ENCODE data around the gene NPIPB8.
"Not testable (repeated sequence)": the region's sequence is repeated elsewhere in the genome, so short reads cannot be mapped to it uniquely, and the experiment has no call there.

The NPIPB8 gene

DNA sequence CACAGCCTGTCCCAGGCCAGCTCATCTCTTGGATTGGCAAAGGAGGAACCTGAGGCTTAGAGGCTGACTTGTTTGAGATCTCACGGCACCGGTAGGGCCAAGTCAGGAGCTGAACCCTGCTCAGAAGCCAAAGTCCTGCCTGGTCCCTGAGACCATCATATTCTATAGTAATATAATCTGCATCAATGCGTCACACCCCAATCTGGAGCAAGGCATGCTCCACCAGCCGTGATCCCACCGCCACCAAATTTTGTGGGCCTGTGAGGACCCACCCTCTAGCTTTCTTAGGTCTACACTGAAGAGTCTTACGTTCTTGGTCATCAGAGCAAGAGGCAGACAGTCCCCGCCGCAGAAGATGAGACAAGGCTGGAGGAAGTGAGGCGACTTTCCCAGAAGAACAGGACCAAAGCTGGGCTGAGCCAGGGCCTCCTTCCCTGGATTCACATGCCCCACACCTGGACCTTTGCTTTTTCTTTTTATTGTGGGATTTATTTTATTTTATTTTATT is 30.7 kb upstream of the NPIPB8 start:
- no peak for DNase-seq

GRCh38 chr16:28607681-28608495 is 30.0 kb upstream of the NPIPB8 start:
- not testable (repeated sequence) for DNase-seq

DNA sequence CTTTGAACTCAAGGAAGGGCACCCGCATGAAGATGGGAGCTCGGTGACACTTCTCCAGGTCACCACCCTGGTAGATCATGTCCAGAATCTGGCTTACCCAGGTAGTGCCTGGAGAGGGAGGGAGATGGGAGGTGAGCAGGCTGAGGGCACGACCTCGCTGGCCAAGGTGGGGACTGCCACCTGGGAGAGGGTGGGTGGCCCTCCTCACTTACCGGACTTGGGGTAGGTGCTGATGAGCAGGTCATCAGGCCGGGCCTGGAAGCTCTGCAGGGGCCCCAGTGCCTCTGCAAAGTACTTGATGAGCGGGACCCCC is 29.4 kb upstream of the NPIPB8 start:
- DNase-seq = not testable (repeated sequence)

DNA sequence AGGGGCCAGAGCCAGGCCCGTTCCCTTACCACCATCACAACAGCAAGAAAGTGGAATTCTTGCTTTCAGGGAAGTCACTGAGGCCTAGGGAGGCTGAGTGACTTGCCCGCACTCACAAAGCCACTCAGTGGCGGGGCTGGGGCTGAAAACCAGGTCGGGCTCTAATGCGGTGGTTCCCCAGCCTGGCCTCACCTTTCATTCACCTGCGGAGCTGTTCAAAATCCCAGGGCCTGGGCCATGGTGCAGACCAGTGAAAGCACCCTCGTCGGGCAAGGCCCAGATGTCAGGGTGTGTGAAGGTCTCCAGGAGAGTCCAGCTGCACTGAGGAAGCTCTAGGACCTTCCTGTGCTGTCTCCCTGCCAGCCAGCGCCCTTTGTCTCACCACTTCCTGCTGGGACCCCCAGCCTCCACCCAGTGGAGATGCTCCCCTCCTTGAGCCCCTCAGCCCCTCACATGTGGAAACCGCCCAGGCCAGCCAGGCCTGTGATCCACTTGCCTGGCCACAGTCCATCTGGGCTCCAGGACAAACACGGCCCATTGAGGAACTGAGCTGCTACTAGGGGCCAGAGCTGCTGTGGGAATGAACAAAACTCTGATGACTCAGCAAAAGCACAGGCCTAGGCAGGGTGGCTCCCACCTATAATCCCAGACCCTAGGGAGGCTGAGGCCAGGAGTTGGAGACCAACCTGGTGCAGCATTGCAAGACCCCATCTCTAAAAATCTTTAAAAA is 28.8 kb upstream of the NPIPB8 start:
- peak in 1 of 2 donors; percentile 49 for DNase-seq

DNA sequence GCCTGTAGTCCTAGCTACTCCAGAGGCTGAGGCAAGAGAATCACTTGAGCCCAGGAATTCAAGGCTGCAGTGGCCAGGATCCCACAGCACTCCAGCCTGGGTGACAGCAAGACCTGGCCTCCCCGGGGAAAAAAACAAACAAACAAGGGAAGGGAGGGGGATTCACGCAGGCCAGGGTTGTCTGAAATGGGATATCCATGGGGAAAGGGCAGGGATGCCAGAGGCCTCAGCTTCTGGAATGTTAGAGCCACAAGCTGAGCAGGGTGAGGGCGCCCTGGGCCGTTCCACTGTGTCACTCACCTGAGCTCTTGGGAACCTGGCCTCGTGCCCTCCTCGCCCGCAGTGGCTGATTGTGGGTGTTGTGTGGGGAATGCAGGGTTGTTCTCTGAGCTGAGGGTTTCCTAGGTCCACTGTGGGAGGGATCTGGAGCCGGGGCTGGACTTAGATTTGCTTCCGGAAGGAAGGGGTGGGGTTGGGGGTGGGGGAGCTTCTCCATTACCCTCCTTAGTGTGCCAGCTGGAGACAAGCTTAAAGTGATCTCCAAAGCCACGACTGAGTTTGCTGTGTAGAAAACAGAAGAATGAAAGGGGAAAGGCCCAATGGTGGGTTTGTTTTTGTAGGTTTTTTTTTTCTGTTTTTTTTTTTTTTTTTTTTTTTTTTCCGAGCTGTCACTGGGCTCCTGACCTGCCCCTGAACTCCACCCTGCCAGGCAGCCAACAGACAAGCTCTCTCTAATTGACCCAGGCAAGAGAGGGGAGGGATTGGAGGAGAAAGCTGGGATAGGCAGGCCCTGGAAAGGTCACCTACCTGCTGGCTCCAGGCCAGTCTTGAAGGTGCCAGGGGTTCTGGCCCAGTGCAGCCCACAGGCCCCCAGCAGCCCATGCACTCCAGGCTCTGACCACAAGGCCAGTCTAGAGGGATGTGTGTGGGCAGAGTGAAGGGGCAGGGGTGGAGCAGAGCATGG is 28.0 kb upstream of the NPIPB8 start, which contains the start of gene SULT1A1:
SULT1A1 (minus strand) TSS at position 414 of the 964 bp plus-strand sequence. CDS start 1,189 bp downstream, outside the sequence.
- DNase-seq = peak; percentile 24 to 75

GRCh38 chr16:28610595-28611191 is 27.2 kb upstream of the NPIPB8 start:
- DNase-seq = no peak

DNA sequence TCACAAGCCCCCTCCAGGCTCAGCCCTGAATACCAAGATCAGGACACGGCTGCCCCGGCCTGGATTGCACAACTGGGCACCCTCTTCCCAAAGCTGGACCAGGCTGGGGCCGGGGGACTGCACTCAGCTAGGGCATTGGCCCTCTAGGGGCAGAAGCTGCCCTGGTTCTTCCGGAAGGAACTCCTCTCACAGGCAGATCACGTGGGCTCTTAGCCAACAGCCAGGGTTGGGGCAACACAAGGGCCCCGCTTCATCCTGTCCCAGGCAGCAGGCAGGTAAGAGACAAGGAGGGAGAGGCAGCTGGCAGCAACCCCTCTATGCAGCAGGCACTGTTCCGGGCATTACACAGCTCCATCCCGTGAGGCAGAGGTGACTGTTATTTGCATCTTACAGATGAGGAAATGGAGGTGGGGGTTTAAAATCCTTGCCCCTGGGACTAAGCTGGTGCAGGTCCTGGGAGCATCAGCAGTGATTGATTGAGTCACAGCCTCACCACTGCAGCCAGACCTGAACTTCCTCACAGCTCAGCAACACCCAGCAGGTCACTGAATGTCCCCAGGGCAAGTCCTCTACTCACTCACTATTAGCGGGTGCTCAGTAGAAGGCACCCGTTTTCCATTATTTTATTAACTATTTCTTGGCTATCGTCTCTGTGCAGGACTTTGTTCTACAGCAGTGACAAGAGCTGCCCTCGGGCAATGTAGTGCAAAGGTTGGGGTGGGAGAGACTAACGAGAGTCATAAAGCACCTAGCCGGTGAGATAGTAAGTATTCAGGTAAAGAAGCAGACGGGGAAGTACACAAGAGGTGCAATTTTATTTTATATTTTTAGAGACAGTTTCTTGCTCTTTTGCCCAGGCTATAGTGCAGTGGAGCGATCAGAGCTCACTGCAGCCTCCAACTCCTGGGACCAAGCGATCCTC is 25.2 kb upstream of the NPIPB8 start:
- DNase-seq = not testable (repeated sequence)

- DNase-seq = not testable (repeated sequence)
These were observed 24.0 kb upstream of the NPIPB8 start for GRCh38 chr16:28613912-28614311.

DNA sequence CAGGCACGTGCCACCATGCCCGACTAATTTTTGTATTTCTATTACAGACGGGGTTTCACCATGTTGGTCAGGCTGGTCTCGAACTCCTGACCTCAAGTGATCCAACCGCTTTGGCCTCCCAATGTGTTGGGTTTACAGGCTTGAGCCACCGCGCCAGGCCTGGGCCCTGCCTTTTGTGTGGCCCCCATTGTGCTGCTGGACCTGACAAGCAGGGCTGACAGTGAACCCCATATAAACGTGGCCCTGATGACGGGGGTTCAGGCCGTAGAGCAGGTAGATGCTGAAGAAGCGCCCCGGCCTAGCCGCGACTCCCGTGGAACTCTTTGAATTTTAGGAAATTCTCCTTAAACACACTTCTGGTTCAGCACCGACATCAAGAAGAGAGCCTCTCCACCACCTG is 23.3 kb upstream of the NPIPB8 start:
- DNase-seq = not testable (repeated sequence)

DNA sequence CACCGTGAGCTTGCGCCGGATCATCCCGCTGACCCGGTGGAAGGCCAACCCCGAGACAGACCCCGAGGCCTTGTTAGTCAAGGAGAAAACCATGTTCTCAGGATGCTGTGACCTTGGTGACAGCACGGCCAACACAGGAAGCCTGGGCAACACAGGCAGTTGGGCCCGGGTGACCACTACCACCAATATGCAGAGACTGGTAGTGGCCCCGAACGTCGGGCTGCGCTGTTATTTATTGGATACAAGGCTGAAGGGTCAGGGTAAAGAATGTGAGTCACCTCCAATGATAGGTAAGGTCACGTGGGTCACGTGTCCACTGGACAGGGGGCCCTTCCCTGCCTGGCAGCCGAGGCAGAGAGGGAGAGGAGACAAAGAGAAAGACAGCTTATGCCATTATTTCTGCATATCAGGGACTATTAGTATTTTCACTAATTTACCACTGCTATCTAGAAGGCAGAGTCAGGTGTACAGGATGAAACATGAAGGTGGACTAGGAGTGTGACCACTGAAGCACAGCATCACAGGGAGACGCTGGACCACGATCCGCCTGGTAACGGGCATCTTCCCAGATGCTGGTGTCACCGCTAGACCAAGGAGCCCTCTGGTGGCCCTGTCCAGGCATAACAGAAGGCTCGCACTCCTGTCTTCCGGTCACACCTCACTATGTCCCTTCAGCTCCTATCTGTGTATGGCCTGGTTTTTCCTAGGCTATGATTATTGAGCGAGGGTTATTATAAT is 22.2 kb upstream of the NPIPB8 start:
- peak; percentile 19 to 41 for DNase-seq

DNA sequence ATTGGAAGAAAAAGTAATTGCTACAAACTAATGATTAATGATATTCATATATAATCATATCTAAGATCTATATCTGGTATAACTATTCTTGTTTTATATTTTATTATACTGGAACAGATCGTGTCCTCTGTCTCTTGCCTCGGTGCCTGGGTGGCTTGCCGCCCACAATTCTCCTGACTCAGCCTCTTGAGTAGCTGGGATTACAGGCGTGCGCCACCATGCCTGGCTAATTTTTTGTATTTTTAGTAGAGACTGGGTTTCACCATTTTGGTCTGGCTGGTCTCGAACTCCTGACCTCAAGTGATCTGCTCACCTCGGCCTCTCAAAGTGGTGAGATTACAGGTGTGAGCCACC is 21.7 kb upstream of the NPIPB8 start:
- not testable (repeated sequence) for DNase-seq

GRCh38 chr16:28616636-28617035 is 21.2 kb upstream of the NPIPB8 start:
- DNase-seq = no peak

DNA sequence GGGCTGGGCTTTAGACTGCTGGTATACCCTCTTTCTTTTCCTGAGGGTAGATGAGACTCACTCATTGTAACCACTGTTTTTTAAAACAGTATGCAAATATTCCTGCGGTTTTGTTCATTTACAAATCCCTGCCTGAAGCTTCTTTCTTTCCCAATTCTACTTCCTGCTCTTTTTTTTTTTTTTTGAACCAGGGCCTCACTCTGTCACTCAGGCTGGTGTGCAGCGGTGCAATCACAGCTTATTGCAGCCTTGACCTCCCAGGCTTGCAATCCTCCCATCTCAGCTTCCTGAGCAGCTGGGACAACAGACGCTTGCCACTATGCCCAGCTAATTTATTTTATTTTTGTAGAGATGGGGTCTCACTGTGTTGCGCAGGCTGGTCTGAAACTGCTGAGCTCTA is 20.0 kb upstream of the NPIPB8 start:
- peak; percentile 63 to 79 for DNase-seq

GRCh38 chr16:28620316-28620715 is 17.5 kb upstream of the NPIPB8 start:
- DNase-seq = not testable (repeated sequence)

GRCh38 chr16:28621481-28622155 is 16.2 kb upstream of the NPIPB8 start:
- DNase-seq = no peak

GRCh38 chr16:28622532-28623171 is 15.2 kb upstream of the NPIPB8 start:
- DNase-seq = not testable (repeated sequence)

DNA sequence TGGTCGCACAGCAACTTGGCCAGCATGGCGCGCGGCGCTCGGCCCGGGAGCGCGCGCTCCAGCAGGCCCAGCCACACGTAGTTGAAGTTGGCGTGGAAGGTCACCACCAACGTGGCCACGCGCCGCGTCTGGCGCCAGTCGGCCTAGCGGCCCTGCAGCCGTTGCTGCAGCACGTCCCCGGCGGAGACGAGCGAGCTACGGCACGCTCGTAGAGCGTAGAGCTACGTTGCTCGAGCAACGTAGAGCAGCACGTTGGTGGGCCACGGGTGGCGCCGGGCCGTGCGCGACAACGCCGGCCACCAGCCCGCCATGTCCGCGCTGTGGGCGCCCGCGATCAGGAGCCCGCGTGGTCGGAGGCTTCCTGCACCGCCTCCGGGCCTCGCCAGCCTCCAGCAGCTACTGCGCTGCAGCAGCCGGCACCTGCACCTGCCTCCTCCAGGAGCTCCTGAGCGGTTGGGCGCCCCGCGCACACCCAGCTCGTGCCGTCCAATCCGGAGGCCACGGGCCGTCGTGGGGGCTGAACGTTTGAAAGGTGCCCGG is 14.6 kb upstream of the NPIPB8 start:
- peak; percentile 20 to 33 for DNase-seq

DNA sequence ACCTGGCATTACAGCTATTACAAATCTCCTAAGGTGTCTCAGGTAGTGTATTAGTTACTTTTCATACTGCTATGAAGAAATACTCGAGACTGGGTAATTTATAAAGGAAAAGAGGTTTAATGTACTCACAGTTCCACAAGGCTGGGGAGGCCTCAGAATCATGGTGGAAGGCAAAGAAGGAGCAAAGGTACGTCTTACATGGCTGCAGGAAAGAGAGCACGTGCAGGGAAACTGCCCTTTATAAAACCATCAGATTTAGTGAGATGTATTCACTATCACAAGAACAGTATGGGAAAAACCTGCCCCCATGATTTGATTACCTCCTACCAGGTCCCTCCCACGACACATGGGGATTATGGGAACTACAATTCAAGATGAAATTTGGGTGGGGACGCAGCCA is 7.0 kb upstream of the NPIPB8 start:
- DNase-seq = not testable (repeated sequence)

Data from inflammatory macrophage treated with lipopolysaccharide for 1 hour (primary cell).